NCI-H1436 (cell line): ENCODE data around the gene WEE2.
A peak's percentile ranks its signal among the peaks of the same experiment; 100 is the strongest.

Experiments used
- DNase-seq: peaks from one replicate; lab custom pipeline; 2025; lab: John Stamatoyannopoulos, UW

The WEE2 gene

GRCh38 chr7:141691540-141691939, 16.6 kb upstream of the WEE2 start:
- DNase-seq, result no peak

GRCh38 chr7:141691961-141692360, 16.2 kb upstream of the WEE2 start:
- DNase-seq, result no peak

GRCh38 chr7:141693082-141693481, 15.1 kb upstream of the WEE2 start:
- DNase-seq, result no peak

GRCh38 chr7:141695803-141696289, 12.3 kb upstream of the WEE2 start:
- DNase-seq, result no peak

GRCh38 chr7:141696348-141696747, 11.8 kb upstream of the WEE2 start:
- DNase-seq, result no peak

- no peak for DNase-seq
Observed at GRCh38 chr7:141697211-141697871, 10.8 kb upstream of the WEE2 start.

GRCh38 chr7:141698247-141699015, 9.7 kb upstream of the WEE2 start:
- no peak for DNase-seq

GRCh38 chr7:141699860-141700259, 8.3 kb upstream of the WEE2 start:
- no peak for DNase-seq

GRCh38 chr7:141700296-141700847, 7.8 kb upstream of the WEE2 start:
- DNase-seq, result no peak

GRCh38 chr7:141700848-141701371, 7.2 kb upstream of the WEE2 start:
- DNase-seq, result no peak

GRCh38 chr7:141701489-141702046, 6.6 kb upstream of the WEE2 start:
- DNase-seq, result peak; percentile 39

GRCh38 chr7:141702047-141702567, 6.0 kb upstream of the WEE2 start, which contains the start of gene DENND11:
TSS of gene DENND11 (minus strand) at chr7:141702166. CDS start at chr7:141702153, 13 bp downstream.
- peak; percentile 23 for DNase-seq

GRCh38 chr7:141702892-141703291, 5.3 kb upstream of the WEE2 start:
- DNase-seq, result no peak

GRCh38 chr7:141704112-141704511, 4.0 kb upstream of the WEE2 start:
- DNase-seq, result no peak

GRCh38 chr7:141704741-141705140, 3.4 kb upstream of the WEE2 start:
- no peak for DNase-seq

GRCh38 chr7:141706239-141707064, 1.7 kb upstream of the WEE2 start:
- DNase-seq, result no peak

- no peak for DNase-seq
Observed at GRCh38 chr7:141709318-141709717, 1.2 kb downstream of the WEE2 start.

GRCh38 chr7:141709749-141710148, 1.6 kb downstream of the WEE2 start:
- DNase-seq, result no peak

- DNase-seq, result no peak
Observed at GRCh38 chr7:141710301-141710700, 2.1 kb downstream of the WEE2 start.

GRCh38 chr7:141712603-141713255, 4.6 kb downstream of the WEE2 start:
- DNase-seq, result no peak

GRCh38 chr7:141713890-141714289, 5.7 kb downstream of the WEE2 start:
- no peak for DNase-seq
